NCI-H748 treated with DMSO at 0.1 percent for 48 hours (cell line): Measurements from ENCODE around the gene NOL4L.

Experiments
- DNase-seq: peaks from one replicate; lab custom pipeline; 2025; lab: John Stamatoyannopoulos, UW

NOL4L gene

GRCh38 chr20:32539817-32540675 lies 45.1 kb downstream of the NOL4L start:
- no peak for DNase-seq

- DNase-seq, result no peak
Observed at GRCh38 chr20:32539026-32539816, 45.9 kb downstream of the NOL4L start.

- no peak for DNase-seq
Observed at GRCh38 chr20:32538526-32538939, 46.6 kb downstream of the NOL4L start.

DNA sequence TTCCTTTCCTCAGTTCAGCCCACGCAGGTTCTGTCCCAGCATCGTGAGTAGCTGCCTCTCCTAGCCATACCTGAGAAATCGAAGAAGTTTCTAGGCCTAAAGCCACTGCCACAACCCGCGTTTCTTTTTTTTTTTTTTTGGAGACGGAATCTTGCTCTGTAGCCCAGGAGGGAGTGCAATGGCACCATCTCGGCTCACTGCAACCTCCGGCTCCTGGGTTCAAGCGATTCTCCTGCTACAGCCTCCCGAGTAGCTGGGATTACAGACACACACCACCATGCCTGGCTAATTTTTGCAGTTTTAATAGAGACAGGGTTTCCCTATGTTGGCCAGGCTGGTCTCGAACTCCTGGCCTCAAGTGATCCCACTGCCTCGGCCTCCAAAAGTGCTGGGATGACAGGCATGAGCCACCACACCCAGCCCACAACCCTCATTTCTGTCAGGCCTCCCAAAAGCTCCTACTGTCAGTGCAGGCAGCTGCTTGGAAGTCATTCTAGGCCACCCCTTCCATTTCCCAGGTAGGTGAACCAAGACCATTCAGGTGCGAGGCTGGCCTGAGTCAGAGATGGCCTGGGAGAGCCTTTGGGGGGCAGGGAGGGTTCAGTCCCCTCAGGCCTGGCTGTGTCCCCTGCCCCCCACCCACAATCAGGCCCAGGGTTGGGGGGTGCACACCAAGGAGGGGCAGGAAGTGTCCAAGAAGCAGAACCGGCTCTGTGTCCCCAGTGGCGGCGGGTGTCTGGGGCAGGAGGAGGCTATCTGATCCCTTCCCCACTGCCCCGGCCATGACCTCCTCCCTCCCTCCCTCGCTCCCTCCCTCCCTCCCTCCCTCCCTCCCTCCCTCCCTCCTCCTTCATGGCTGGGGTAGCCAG lies 47.2 kb downstream of the NOL4L start:
- DNase-seq, result no peak

- peak; percentile 82 for DNase-seq
Observed at GRCh38 chr20:32536851-32537656, 48.1 kb downstream of the NOL4L start.

DNA sequence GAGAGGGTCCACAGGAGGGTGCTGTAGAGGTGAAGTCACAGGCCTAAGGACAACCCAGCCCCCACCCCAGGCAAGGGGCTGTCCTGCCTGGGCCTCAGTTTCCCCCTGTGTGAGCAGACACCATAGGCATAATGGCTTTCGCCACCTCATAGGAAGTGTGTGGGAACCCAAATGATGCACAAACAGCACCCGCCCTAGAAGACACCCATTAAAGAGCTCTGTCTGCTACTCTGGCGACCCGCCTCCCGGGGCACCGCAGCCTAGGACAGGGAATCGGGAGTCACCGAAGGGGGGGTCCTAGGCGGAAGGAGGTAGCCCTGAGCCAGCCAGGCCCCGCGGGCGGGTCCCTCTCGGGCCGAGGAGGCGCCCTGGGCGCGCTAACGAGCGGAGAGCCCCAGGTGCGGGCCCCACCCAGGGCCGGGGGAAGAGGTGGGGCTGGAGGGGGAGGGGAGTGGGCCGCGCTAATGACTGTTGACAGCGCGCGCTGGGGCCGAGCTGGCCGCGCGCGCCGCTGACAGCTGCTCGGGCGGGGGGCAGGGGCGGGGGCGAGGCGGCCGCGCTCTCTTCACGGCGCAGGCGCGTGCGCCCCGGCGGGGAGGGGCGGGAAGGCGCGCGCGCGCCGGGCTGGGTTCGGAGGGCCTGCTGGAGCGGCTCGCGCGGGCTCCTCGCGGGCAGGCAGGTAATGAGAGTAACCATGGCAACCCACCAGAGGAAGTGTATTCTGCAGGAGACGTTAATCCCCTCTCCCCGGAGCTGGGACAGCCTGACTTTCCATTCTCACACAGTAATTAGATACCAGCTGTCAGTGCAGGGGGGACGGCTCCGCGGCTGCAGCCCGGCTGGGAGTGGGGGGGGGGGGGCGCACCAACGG lies 48.9 kb downstream of the NOL4L start:
- DNase-seq, result peak; percentile 96

DNA sequence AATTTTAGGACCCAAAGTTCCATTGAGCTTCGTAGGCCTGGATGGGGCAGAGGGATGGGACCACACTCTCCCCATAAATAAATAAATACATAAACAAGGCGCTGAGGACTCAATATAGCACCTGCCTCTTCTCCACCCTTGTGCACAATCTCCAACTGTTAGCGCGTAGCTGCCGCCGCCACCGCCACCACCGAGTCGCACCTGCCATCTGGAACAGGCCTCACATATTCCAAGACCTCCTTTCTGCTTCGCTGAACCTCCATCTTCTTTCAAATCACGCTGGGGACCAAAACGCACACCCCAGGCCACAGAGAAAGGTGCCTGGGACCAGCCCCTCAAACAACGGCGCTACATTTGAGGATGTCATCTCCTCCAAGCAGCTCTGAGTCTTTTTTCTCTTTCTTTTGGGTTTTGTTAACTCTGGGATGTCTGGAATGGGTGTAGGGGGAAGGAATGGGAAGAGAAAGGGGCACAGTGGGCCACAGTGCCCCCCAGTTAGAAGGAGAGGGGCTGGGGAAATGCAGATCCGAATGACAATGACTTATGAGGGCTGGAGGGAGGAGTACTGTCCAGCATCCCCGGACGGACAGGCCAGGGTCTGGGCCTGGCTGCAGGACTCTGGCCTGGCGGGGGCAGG lies 49.7 kb downstream of the NOL4L start:
- DNase-seq, result peak; percentile 73

DNA sequence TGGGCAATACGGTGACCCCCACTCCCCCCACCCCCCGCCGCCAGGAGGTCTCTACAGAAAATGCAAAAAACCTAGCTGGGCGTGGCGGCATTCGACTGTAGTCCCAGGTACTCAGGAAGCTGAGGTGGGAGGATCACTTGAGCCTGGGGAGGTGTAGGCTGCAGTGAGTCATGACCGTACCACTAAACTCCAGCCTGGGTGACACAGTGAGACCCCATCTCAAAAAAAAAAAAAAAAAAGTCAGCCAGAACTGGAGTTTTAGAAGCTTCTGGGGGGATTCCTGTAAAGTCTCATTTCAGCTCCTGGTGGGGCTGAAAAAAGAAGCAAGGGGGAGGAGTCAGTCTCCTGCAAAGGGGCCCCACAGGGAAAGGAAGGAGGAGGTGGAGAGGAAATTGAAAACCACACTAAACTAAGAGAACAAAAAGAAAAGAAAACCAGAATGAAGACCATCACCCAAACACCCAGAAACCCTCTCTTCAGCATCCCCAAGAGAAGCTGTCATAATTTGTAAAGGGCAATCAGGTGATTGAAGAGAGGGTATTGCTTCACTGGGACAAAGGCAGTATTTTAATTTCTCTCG lies 50.4 kb downstream of the NOL4L start:
- no peak for DNase-seq

- no peak for DNase-seq
Observed at GRCh38 chr20:32533732-32534131, 51.4 kb downstream of the NOL4L start.

- no peak for DNase-seq
Observed at GRCh38 chr20:32532246-32532645, 52.9 kb downstream of the NOL4L start.

DNA sequence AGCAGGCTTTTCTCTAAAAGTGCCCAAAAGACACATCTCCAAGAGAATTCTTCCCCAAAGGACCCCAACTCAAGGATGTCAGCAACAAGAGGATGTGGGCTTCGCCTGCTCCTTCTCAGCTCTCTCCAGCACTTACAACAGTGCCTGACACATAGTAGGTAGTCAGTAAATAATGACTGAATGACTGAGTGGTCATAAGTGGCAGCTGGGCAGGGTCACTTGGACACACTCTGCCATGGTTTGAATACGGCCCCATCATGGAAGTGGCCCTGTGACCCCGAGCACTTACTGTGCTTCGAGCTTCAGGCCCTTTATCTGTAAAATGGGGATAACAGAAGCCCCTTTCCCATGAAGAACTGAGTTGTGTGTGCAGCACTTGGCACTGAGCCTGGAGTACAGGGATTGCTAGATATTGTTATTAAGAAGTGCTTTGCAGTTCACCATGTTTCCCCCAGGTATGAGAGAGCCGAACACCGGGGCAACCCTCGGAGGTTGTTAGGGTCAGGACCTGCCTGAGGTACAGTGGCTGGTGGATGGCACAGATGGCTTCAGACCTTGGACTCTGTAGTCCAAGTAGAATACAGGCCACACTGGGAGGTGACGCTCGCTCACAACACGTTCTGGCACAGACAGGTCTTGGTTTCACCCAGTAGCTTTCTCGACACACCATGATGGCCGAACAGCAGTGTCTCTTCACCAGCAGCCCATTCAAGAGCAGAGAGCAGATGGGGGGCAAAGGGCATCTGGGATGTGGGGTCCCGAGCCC lies 56.0 kb downstream of the NOL4L start:
- no peak for DNase-seq

GRCh38 chr20:32528171-32528891 lies 56.8 kb downstream of the NOL4L start:
- DNase-seq, result no peak

- no peak for DNase-seq
Observed at GRCh38 chr20:32527447-32528055, 57.6 kb downstream of the NOL4L start.

- DNase-seq, result no peak
Observed at GRCh38 chr20:32527052-32527446, 58.1 kb downstream of the NOL4L start.

- no peak for DNase-seq
Observed at GRCh38 chr20:32526541-32526940, 58.6 kb downstream of the NOL4L start.

GRCh38 chr20:32526125-32526524 lies 59.0 kb downstream of the NOL4L start:
- no peak for DNase-seq

- DNase-seq, result no peak
Observed at GRCh38 chr20:32524829-32525501, 60.2 kb downstream of the NOL4L start.
